ENCODE data around the gene NKIRAS1.
"Not testable (repeated sequence)": the region's sequence is repeated elsewhere in the genome, so short reads cannot be mapped to it uniquely, and the experiment has no call there.

NKIRAS1 gene

GRCh38 chr3:23869977-23870662, 46.7 kb downstream of the NKIRAS1 start:
- no peak for ATAC-seq

GRCh38 chr3:23867838-23868237, 49.0 kb downstream of the NKIRAS1 start:
- DNase-seq (no peak), ATAC-seq (no peak)

More at GRCh38 chr3:23869977-23870662, 46.7 kb downstream of the NKIRAS1 start:
- DNase-seq = no peak

GRCh38 chr3:23867400-23867799, 49.4 kb downstream of the NKIRAS1 start:
- ATAC-seq = no peak
- no peak for DNase-seq

- ATAC-seq (no peak), DNase-seq (no peak)
Observed at GRCh38 chr3:23865595-23866396, 51.0 kb downstream of the NKIRAS1 start.

GRCh38 chr3:23864931-23865330, 51.9 kb downstream of the NKIRAS1 start:
- DNase-seq (no peak), ATAC-seq (no peak)

GRCh38 chr3:23863060-23863459, 53.7 kb downstream of the NKIRAS1 start:
- ATAC-seq (no peak), DNase-seq (no peak)

- ATAC-seq (no peak), DNase-seq (no peak)
Observed at GRCh38 chr3:23861689-23862088, 55.1 kb downstream of the NKIRAS1 start.

GRCh38 chr3:23859839-23860382, 56.9 kb downstream of the NKIRAS1 start:
- DNase-seq (no peak), ATAC-seq (no peak)

- DNase-seq (no peak), ATAC-seq (no peak)
Observed at GRCh38 chr3:23859012-23859743, 57.6 kb downstream of the NKIRAS1 start.

GRCh38 chr3:23856286-23856685, 60.5 kb downstream of the NKIRAS1 start:
- no peak for ATAC-seq
- no peak for DNase-seq

- DNase-seq, ATAC-seq: not testable (repeated sequence)
Observed at GRCh38 chr3:23849462-23849861, 67.3 kb downstream of the NKIRAS1 start.

GRCh38 chr3:23845326-23846216, 71.2 kb downstream of the NKIRAS1 start:
- DNase-seq (no peak), ATAC-seq (no peak)

- DNase-seq (no peak), ATAC-seq (no peak)
Observed at GRCh38 chr3:23843869-23844268, 72.9 kb downstream of the NKIRAS1 start.

Measured in stimulated activated naive CD8-positive, alpha-beta T cell treated with anti-CD3 and anti-CD28 coated beads, Interleukin-15, Interleukin-2, amounts not matched to agents 100 U/mL and 50 U/mL, for 24 hours (primary cell).